Fibroblast of the aortic adventitia (primary cell): ENCODE measurements around the gene TACC2. TPM values are rescaled to one million over a fixed set of nuclear protein-coding genes. Genes with fewer than 3 reads are reported as not detected.
"Not testable (repeated sequence)": the region's sequence is repeated elsewhere in the genome, so short reads cannot be mapped to it uniquely, and the experiment has no call there.

ENCODE experiments used
- DNase-seq: peaks from one replicate; pipeline ENCODE4 v3.0.0-alpha.2; 2010; ENCODE audit warnings: low read depth
- H3K4me3 ChIP-seq: 2 replicates; pipeline ENCODE4 v1.5.1; 2011; ENCODE audit warnings: low read depth, mild to moderate bottlenecking, control low read depth, low read length, moderate library complexity
- total RNA-seq: library from RNA; depleted of rRNA; stranded (reverse); fragments of >200 nt; gene quantifications from 2 replicates; pipeline ENCODE4 v1.2.3, GENCODE V29; 2012; ENCODE audit warnings: low replicate concordance
- TF ChIP-seq, protein P1 (sequence below): IDR thresholded peaks from 2 replicates; pipeline ENCODE4 v1.5.1; 2011; ENCODE audit warnings: mild to moderate bottlenecking, low read length, control low read depth, inconsistent platforms; ENCODE audit not compliant: insufficient read depth

Gene TACC2
- total RNA-seq, 1 donor = 9.2 TPM

DNA sequence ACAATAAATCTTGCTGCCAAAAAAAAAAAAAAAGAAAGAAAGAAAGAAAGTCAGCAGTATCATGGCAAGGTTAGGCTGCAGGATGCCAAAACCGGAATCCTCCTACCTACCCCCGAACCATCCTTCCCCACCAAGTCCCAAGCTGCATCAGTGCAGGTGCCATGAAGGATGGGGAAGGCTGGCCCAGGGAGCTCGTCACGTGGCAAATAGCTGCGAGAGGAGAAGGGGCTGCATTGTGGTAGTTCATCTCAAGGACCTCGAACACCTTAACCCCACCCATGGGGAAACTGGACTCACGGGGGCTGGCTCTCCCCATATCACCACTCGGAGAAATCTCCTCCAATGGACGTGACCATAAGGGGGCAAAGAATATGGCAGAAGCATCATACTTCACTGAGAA is 86.2 kb downstream of the TACC2 start:
- DNase-seq = no peak
- no peak overlapping the region for H3K4me3 ChIP-seq

GRCh38 chr10:122075876-122076275 is 86.9 kb downstream of the TACC2 start:
- not testable (repeated sequence) for DNase-seq, H3K4me3 ChIP-seq

More for the DNA sequence above, 86.2 kb downstream of the TACC2 start:
- TF ChIP-seq, protein P1, sequence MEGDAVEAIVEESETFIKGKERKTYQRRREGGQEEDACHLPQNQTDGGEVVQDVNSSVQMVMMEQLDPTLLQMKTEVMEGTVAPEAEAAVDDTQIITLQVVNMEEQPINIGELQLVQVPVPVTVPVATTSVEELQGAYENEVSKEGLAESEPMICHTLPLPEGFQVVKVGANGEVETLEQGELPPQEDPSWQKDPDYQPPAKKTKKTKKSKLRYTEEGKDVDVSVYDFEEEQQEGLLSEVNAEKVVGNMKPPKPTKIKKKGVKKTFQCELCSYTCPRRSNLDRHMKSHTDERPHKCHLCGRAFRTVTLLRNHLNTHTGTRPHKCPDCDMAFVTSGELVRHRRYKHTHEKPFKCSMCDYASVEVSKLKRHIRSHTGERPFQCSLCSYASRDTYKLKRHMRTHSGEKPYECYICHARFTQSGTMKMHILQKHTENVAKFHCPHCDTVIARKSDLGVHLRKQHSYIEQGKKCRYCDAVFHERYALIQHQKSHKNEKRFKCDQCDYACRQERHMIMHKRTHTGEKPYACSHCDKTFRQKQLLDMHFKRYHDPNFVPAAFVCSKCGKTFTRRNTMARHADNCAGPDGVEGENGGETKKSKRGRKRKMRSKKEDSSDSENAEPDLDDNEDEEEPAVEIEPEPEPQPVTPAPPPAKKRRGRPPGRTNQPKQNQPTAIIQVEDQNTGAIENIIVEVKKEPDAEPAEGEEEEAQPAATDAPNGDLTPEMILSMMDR = no peak

DNA sequence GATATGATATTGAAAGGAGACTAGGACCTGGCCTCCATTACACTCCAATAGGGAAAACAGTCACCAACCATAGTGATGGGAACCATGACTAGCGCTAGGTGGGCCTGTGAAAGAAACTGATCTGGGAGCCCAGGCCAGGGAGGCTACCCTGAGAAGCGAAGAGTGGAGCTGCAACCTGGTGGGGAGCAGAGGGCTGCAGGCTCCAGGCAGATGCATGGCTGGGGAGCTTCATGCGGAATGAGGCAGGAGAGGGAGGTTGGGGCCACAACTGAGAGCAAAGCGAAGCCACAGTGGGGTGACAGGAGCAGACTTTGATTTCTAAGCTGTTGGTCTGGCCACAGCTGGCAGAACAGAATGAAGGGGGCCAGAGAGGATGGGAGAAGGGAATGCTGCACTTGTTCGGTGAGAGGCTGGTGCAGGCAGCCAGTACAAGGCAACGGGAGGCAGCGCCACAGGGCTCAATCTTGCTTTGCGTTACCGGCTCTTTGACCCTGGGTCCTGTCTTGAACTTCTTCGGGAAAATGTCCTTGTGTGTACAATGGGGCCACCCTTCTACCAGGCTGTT is 88.4 kb downstream of the TACC2 start:
- DNase-seq = no peak
- TF ChIP-seq, protein P1 = no peak
- no peak overlapping the region for H3K4me3 ChIP-seq

DNA sequence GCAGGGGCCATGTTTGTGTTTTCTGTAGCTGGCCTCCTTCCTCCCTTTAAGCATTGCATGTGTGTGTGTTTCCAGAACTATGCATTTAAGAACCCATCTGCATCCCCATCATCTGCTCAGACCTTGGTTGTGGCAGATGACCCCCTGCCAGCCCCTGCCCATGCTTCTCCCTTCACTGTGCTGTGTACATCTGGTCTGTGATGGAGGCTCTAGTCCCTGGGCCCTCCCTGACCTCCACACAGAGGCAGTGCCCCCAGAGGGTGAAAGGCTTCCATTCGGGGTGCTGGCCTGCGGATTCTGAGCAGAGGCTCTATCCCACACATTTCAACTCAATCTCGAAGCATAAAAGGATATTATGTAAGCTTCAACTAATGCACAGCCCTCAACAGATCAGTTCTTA is 89.4 kb downstream of the TACC2 start:
- H3K4me3 ChIP-seq = no peak overlapping the region
- TF ChIP-seq, protein P1 = no peak
- no peak for DNase-seq

DNA sequence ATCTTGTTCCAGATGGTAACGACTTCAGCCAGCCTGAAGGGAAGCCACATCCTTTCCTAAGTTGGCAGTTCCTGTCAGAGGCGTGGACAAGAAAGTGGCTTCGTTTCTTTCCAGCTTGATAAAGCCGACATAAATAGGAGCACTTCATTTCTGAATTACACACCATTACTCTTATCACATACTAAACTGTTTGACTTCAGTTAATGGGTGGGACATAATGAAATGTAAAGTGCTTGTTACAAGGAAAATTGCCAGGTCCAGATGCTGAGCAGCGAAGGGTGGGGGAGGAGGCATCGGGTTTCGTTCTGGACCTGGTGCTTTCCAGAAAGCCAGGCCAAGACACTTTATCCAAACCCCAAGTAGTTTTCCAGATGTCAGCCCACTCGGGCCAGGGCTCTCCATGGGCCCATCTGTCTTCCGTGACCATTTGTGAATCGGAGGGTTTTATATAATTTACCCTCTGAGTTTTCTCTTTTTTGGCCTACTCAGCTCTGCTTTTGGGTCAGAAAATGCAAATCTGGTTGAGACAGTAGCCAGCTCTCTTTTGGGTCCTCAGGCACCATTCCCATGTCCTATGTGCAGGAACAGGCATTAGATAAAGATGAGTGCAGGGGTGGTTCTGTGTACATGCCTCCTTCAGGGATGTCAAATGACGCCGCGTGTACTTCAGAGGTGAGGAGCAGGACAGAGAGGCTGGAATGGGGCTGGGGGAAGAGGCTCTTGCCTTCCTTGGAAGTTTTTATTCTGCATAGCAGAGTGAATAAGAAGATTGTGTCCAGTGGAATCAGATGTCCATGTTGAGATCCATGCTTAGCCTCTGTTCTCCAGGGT is 90.2 kb downstream of the TACC2 start:
- DNase-seq = peak; percentile 61
- TF ChIP-seq, protein P1 = no peak
- H3K4me3 ChIP-seq = no peak overlapping the region

DNA sequence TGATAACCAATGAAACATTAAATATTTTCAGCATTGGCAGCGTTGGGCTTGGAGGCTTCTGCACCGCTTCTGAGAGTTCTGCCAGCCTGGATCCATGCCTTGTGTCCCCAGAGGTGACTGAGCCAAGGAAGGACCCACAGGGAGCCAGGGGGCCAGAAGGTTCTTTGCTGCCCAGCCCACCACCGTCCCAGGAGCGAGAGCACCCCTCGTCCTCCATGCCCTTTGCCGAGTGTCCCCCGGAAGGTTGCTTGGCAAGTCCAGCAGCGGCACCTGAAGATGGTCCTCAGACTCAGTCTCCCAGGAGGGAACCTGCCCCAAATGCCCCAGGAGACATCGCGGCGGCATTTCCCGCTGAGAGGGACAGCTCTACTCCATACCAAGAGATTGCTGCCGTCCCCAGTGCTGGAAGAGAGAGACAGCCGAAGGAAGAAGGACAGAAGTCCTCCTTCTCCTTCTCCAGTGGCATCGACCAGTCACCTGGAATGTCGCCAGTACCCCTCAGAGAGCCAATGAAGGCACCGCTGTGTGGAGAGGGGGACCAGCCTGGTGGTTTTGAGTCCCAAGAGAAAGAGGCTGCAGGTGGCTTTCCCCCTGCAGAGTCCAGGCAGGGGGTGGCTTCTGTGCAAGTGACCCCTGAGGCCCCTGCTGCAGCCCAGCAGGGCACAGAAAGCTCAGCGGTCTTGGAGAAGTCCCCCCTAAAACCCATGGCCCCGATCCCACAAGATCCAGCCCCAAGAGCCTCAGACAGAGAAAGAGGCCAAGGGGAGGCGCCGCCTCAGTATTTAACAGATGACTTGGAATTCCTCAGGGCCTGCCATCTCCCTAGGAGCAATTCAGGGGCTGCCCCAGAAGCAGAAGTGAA is 93.9 kb downstream of the TACC2 start:
- TF ChIP-seq, protein P1 = no peak
- no peak for DNase-seq
- H3K4me3 ChIP-seq = no peak overlapping the region
